Type B pancreatic cell (in vitro differentiated cells): ENCODE measurements around the gene ABCA3. TPM values are rescaled to one million over a fixed set of nuclear protein-coding genes. Genes with fewer than 3 reads are reported as not detected.

Experiments
- DNase-seq: peaks from one replicate; pipeline ENCODE4 v3.0.0; 2021; ENCODE audit warnings: mixed read lengths; ENCODE audit not compliant: unreplicated experiment; ENCODE audit errors: extremely low spot score
- H3K27ac Mint-ChIP-seq: 2 replicates; pipeline ENCODE4 v1.8.0; 2021; ENCODE audit warnings: mild to moderate bottlenecking, mixed read lengths
- H3K27me3 Mint-ChIP-seq: 2 replicates; pipeline ENCODE4 v1.8.0; 2021; ENCODE audit warnings: mixed read lengths
- H3K36me3 Mint-ChIP-seq: 2 replicates; pipeline ENCODE4 v1.8.0; 2021; ENCODE audit warnings: mixed read lengths
- H3K4me1 Mint-ChIP-seq: one replicate; pipeline ENCODE4 v1.8.0; 2021; ENCODE audit warnings: mixed read lengths; ENCODE audit not compliant: unreplicated experiment
- H3K4me3 Mint-ChIP-seq: 2 replicates; pipeline ENCODE4 v1.8.0; 2021; ENCODE audit warnings: mild to moderate bottlenecking, mixed read lengths
- H3K9me3 Mint-ChIP-seq: 2 replicates; pipeline ENCODE4 v1.8.0; 2021; ENCODE audit warnings: mixed read lengths
- CTCF ChIP-seq: fragments of 200-600 bp; sonication (generic); conservative IDR thresholded peaks from 2 replicates; pipeline ENCODE4 v1.5.0; 2021; ENCODE audit warnings: antibody characterized with exemption, mild to moderate bottlenecking
- total RNA-seq: library from RNA; stranded (reverse); gene quantifications from 2 replicates; pipeline ENCODE4 v1.2.1, GENCODE V29; 2021; ENCODE audit warnings: low replicate concordance

Gene ABCA3
- total RNA-seq, 1 donor from 2014 or later, result 10.5 TPM

GRCh38 chr16:2234813-2235170, 105.7 kb downstream of the ABCA3 start:
- Mint-ChIP-seq H3K4me1 (no peaks in the 10 kb centered on the region), H3K27ac (no peak overlapping the region), H3K4me3 (no peak overlapping the region), H3K36me3 (peaks cover 1% of the 10 kb centered on the region), H3K9me3 (no peaks in the 10 kb centered on the region), H3K27me3 (peaks cover 19% of the 10 kb centered on the region)
- no peak for TF ChIP-seq CTCF
- no peak for DNase-seq

- Mint-ChIP-seq H3K4me3 (no peak overlapping the region), H3K27me3 (peaks cover 16% of the 10 kb centered on the region), H3K36me3 (no peaks in the 10 kb centered on the region), H3K4me1 (no peaks in the 10 kb centered on the region), H3K9me3 (no peaks in the 10 kb centered on the region), H3K27ac (no peak overlapping the region)
- no peak for TF ChIP-seq CTCF
- no peak for DNase-seq
Observed at GRCh38 chr16:2233872-2234812, 106.4 kb downstream of the ABCA3 start.

GRCh38 chr16:2233046-2233775, 107.3 kb downstream of the ABCA3 start:
- Mint-ChIP-seq H3K4me1 (no peaks in the 10 kb centered on the region), H3K4me3 (no peak overlapping the region), H3K36me3 (no peaks in the 10 kb centered on the region), H3K9me3 (no peaks in the 10 kb centered on the region), H3K27me3 (peaks cover 16% of the 10 kb centered on the region), H3K27ac (no peak overlapping the region)
- DNase-seq, result no peak
- no peak for TF ChIP-seq CTCF

DNA sequence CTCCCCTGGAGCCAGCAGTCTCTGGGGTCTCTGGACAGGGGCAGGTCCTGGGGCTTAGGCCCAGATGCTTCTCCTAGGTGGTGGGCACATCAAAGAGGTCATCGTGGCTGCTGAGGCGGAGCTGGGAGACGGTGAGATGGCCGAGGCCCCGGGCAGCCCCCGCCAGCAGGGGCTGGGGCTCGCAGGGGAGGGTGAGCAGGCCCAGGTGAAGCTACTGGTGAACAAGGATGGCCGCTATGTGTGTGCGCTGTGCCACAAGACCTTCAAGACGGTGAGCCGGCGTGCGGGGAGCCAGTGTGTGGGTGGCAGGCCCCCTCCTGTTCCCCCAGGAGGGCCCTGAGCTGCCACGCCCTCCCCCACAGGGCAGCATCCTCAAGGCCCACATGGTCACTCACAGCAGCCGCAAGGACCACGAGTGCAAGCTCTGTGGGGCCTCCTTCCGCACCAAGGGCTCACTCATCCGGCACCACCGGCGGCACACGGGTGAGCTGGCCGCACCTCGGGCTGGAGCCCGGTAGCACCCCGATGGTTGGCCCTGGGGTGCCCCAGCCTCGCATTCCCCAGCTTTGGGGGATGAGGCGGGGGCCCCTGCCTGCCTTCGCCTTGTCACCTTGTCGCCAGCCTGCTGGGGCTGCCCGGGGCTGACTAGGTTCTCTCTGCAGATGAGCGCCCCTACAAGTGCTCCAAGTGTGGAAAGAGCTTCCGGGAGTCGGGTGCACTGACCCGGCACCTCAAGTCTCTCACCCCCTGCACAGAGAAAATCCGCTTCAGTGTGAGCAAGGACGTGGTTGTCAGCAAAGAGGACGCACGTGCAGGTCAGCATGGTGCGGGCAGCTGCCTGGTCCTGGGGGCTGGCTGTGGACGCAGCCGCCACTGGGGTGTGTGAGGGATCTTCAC, 108.2 kb downstream of the ABCA3 start:
- no peaks in the 10 kb centered on the region for H3K9me3 Mint-ChIP-seq
- H3K4me1 Mint-ChIP-seq, result no peaks in the 10 kb centered on the region
- no peak overlapping the region for H3K4me3 Mint-ChIP-seq
- DNase-seq, result no peak
- TF ChIP-seq CTCF, result no peak
- no peak overlapping the region for H3K27ac Mint-ChIP-seq
- no peaks in the 10 kb centered on the region for H3K36me3 Mint-ChIP-seq
- H3K27me3 Mint-ChIP-seq, result peaks cover 12% of the 10 kb centered on the region
